GM23338 (cell line): ENCODE data around the gene CTNNA1. TPM values are rescaled to one million over a fixed set of nuclear protein-coding genes. Genes with fewer than 3 reads are reported as not detected.

Experiments
- ATAC-seq: fragments of 200-7000 bp; cut with Tn5 transposase; 3 replicates; pipeline ENCODE4 v1.9.1; 2020
- DNase-seq: peaks from one replicate; pipeline ENCODE4 v3.0.0-alpha.2; 2015; ENCODE audit warnings: low spot score
- H2AFZ ChIP-seq: fragments of 200-600 bp; sonication (generic); 2 replicates; pipeline ENCODE4 v1.8.0; 2016; ENCODE audit warnings: antibody characterized with exemption, mild to moderate bottlenecking, moderate library complexity
- H3F3A ChIP-seq: fragments of 200-600 bp; sonication (generic); replicated peaks from 2 replicates; pipeline ENCODE4 v1.8.0; 2017; ENCODE audit warnings: antibody characterized with exemption, mixed run types, low read depth
- H3K27ac ChIP-seq: fragments of 200-600 bp; sonication (generic); 2 replicates; pipeline ENCODE4 v1.6.1; 2016; ENCODE audit warnings: low read depth
- H3K27me3 ChIP-seq: fragments of 200-600 bp; sonication (generic); 2 replicates; pipeline ENCODE4 v1.8.0; 2016; ENCODE audit warnings: mild to moderate bottlenecking, mixed run types, moderate library complexity; ENCODE audit not compliant: insufficient read depth
- H3K36me3 ChIP-seq: fragments of 200-600 bp; sonication (generic); 2 replicates; pipeline ENCODE4 v1.8.0; 2016; ENCODE audit warnings: mild to moderate bottlenecking; ENCODE audit not compliant: insufficient read depth
- H3K4me1 ChIP-seq: fragments of 200-600 bp; sonication (generic); 2 replicates; pipeline ENCODE4 v1.8.0; 2016; ENCODE audit warnings: mild to moderate bottlenecking, moderate library complexity; ENCODE audit not compliant: insufficient read depth
- H3K4me2 ChIP-seq: fragments of 200-600 bp; sonication (generic); 2 replicates; pipeline ENCODE4 v1.7.1; 2017; ENCODE audit warnings: mixed run types
- H3K4me3 ChIP-seq: fragments of 200-600 bp; sonication (generic); 2 replicates; pipeline ENCODE4 v1.6.1; 2016; ENCODE audit warnings: mixed run types
- H3K79me2 ChIP-seq: fragments of 200-600 bp; sonication (generic); replicated peaks from 2 replicates; pipeline ENCODE4 v1.8.0; 2017; ENCODE audit warnings: mild to moderate bottlenecking; ENCODE audit not compliant: insufficient read depth
- H3K9me2 ChIP-seq: fragments of 200-600 bp; sonication (generic); 2 replicates; pipeline ENCODE4 v1.8.0; 2017; ENCODE audit not compliant: insufficient read depth
- H4K20me1 ChIP-seq: fragments of 200-600 bp; sonication (generic); replicated peaks from 2 replicates; pipeline ENCODE4 v1.8.0; 2017; ENCODE audit warnings: mild to moderate bottlenecking; ENCODE audit not compliant: insufficient read depth
- H3K27ac Mint-ChIP-seq: 2 replicates; pipeline ENCODE4 v1.8.0; 2020; ENCODE audit warnings: inconsistent platforms, mild to moderate bottlenecking, moderate library complexity, mixed read lengths
- H3K27me3 Mint-ChIP-seq: 3 replicates; pipeline ENCODE4 v1.8.0; 2022; ENCODE audit warnings: low read depth, mild to moderate bottlenecking, moderate library complexity, mixed read lengths, inconsistent platforms; ENCODE audit not compliant: insufficient read depth, poor library complexity
- H3K36me3 Mint-ChIP-seq: 3 replicates; pipeline ENCODE4 v1.8.0; 2021; ENCODE audit warnings: low read depth, mild to moderate bottlenecking, inconsistent platforms, moderate library complexity, mixed read lengths
- H3K4me1 Mint-ChIP-seq: 3 replicates; pipeline ENCODE4 v1.8.0; 2020; ENCODE audit warnings: mild to moderate bottlenecking, inconsistent platforms, mixed read lengths
- H3K4me3 Mint-ChIP-seq: 3 replicates; pipeline ENCODE4 v1.8.0; 2021; ENCODE audit warnings: moderate library complexity, mild to moderate bottlenecking, inconsistent platforms, mixed read lengths
- H3K9me3 Mint-ChIP-seq: 3 replicates; pipeline ENCODE4 v1.8.0; 2020; ENCODE audit warnings: moderate library complexity, mild to moderate bottlenecking, inconsistent platforms, mixed read lengths
- CREB1 ChIP-seq: fragments of 250-450 bp; sonication (Bioruptor Pico); IDR thresholded peaks from 2 replicates; pipeline ENCODE4 v1.5.0; 2020; ENCODE audit warnings: low read depth, mild to moderate bottlenecking, moderate library complexity
- ETS1 ChIP-seq: IDR thresholded peaks from 2 replicates; pipeline ENCODE4 v1.6.1; 2016; ENCODE audit warnings: antibody characterized with exemption
- EZH2 ChIP-seq: fragments of 200-600 bp; sonication (generic); IDR thresholded peaks from one replicate; pipeline ENCODE4 v1.8.0; 2017; ENCODE audit warnings: antibody characterized with exemption, mild to moderate bottlenecking, low read depth; ENCODE audit not compliant: unreplicated experiment
- EZH2phosphoT487 ChIP-seq: fragments of 200-600 bp; sonication (generic); IDR thresholded peaks from one replicate; pipeline ENCODE4 v1.8.1; 2018; ENCODE audit warnings: antibody characterized with exemption; ENCODE audit not compliant: unreplicated experiment
- JUNB ChIP-seq: IDR thresholded peaks from one replicate; pipeline ENCODE4 v1.6.1; 2016; ENCODE audit warnings: antibody characterized with exemption; ENCODE audit not compliant: unreplicated experiment
- NANOG ChIP-seq: IDR thresholded peaks from 2 replicates; pipeline ENCODE4 v1.6.1; 2016; ENCODE audit warnings: antibody characterized with exemption, borderline replicate concordance
- POLR2AphosphoS5 ChIP-seq: IDR thresholded peaks from 2 replicates; pipeline ENCODE4 v1.6.1; 2016; ENCODE audit warnings: antibody characterized with exemption, low read depth
- REST ChIP-seq: IDR thresholded peaks from one replicate; pipeline ENCODE4 v1.6.1; 2018; ENCODE audit warnings: antibody characterized with exemption; ENCODE audit not compliant: unreplicated experiment
- STAT1 ChIP-seq: IDR thresholded peaks from one replicate; pipeline ENCODE4 v1.6.1; 2016; ENCODE audit warnings: antibody characterized with exemption; ENCODE audit not compliant: unreplicated experiment
- ZNF114 ChIP-seq: fragments of 250-450 bp; sonication (Bioruptor Pico); IDR thresholded peaks from 2 replicates; pipeline ENCODE4 v1.5.0; 2020; ENCODE audit warnings: mild to moderate bottlenecking, moderate library complexity
- ZNF331 ChIP-seq: fragments of 250-450 bp; sonication (Bioruptor Pico); IDR thresholded peaks from 2 replicates; pipeline ENCODE4 v1.5.0; 2020; ENCODE audit warnings: low read depth, mild to moderate bottlenecking, moderate library complexity
- polyA plus RNA-seq: library from polyadenylated mRNA; unstranded; fragments of >200 nt; fragmentation: Nextera tagmentation; extraction: Ambion mirVana; gene quantifications from 2 replicates; pipeline ENCODE4 v1.2.1, GENCODE V29; 2016
- total RNA-seq: library from RNA; depleted of rRNA; stranded (reverse); fragments of >200 nt; shearing (Covaris generic); gene quantifications from 2 replicates; pipeline ENCODE4 v1.2.3, GENCODE V29; 2014
- TF ChIP-seq, protein P1 (sequence below), 2 experiments: fragments of 200-600 bp in 1 of 2; sonication (generic) in 1 of 2; conservative IDR thresholded peaks; 2 replicates each; pipeline versions ENCODE4 v1.5.1 to v1.6.1; 2016 to 2017; ENCODE audit warnings: antibody characterized with exemption in 2 of 2, low read depth in 2 of 2, mild to moderate bottlenecking in 2 of 2, moderate library complexity in 1 of 2
- TF ChIP-seq, protein P2 (sequence below): fragments of 250-450 bp; sonication (Bioruptor Pico); IDR thresholded peaks from 2 replicates; pipeline ENCODE4 v1.5.0; 2020; ENCODE audit warnings: mild to moderate bottlenecking, moderate library complexity

CTNNA1 gene
- total and polyA plus RNA-seq, 2 experiments from 2014 or later: 111 to 348 TPM

DNA sequence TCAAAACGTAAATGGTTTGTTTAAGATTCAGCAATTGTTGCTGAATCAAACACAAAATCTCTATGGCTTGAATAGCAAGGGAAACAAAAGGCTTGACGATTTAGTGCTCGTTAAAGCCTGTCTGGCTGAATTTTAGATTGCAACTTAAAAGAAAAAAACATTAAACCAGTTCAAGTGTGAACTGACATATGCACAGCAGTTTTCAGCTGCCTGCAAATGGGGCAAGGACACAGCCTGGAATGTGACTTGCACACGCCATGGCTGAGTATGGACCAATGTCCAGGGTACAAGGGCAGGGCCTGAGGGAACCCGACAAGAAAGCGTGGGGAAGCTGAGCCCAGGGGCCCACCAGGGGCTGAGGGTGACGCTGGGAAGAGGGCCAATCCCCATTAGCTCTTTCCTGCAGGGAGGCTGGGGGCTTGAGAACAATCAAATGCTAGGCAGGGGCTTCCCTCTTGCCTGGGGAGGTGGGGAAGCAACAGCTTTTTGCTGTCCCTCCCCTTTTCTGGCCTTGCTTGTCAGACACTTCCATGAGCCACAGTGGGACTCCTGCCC, 211.5 kb downstream of the CTNNA1 start (continued):
- TF ChIP-seq ZNF331 (CRISPR knock-in tag): no peak
- TF ChIP-seq CREB1 (CRISPR knock-in tag): no peak
- no peak for TF ChIP-seq JUNB

- TF ChIP-seq EZH2 (no peak), CREB1 (CRISPR knock-in tag) (no peak), NANOG (no peak), REST (no peak), STAT1 (no peak), ZNF114 (CRISPR knock-in tag) (no peak), EZH2phosphoT487 (no peak), JUNB (no peak), ETS1 (no peak), ZNF331 (CRISPR knock-in tag) (no peak), POLR2AphosphoS5 (no peak)
- TF ChIP-seq, protein P1, sequence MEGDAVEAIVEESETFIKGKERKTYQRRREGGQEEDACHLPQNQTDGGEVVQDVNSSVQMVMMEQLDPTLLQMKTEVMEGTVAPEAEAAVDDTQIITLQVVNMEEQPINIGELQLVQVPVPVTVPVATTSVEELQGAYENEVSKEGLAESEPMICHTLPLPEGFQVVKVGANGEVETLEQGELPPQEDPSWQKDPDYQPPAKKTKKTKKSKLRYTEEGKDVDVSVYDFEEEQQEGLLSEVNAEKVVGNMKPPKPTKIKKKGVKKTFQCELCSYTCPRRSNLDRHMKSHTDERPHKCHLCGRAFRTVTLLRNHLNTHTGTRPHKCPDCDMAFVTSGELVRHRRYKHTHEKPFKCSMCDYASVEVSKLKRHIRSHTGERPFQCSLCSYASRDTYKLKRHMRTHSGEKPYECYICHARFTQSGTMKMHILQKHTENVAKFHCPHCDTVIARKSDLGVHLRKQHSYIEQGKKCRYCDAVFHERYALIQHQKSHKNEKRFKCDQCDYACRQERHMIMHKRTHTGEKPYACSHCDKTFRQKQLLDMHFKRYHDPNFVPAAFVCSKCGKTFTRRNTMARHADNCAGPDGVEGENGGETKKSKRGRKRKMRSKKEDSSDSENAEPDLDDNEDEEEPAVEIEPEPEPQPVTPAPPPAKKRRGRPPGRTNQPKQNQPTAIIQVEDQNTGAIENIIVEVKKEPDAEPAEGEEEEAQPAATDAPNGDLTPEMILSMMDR (conservative IDR thresholded peaks at IDR 0.05; ENCODE audit: low read depth in 2 of 2): no peak
- TF ChIP-seq, protein P2, sequence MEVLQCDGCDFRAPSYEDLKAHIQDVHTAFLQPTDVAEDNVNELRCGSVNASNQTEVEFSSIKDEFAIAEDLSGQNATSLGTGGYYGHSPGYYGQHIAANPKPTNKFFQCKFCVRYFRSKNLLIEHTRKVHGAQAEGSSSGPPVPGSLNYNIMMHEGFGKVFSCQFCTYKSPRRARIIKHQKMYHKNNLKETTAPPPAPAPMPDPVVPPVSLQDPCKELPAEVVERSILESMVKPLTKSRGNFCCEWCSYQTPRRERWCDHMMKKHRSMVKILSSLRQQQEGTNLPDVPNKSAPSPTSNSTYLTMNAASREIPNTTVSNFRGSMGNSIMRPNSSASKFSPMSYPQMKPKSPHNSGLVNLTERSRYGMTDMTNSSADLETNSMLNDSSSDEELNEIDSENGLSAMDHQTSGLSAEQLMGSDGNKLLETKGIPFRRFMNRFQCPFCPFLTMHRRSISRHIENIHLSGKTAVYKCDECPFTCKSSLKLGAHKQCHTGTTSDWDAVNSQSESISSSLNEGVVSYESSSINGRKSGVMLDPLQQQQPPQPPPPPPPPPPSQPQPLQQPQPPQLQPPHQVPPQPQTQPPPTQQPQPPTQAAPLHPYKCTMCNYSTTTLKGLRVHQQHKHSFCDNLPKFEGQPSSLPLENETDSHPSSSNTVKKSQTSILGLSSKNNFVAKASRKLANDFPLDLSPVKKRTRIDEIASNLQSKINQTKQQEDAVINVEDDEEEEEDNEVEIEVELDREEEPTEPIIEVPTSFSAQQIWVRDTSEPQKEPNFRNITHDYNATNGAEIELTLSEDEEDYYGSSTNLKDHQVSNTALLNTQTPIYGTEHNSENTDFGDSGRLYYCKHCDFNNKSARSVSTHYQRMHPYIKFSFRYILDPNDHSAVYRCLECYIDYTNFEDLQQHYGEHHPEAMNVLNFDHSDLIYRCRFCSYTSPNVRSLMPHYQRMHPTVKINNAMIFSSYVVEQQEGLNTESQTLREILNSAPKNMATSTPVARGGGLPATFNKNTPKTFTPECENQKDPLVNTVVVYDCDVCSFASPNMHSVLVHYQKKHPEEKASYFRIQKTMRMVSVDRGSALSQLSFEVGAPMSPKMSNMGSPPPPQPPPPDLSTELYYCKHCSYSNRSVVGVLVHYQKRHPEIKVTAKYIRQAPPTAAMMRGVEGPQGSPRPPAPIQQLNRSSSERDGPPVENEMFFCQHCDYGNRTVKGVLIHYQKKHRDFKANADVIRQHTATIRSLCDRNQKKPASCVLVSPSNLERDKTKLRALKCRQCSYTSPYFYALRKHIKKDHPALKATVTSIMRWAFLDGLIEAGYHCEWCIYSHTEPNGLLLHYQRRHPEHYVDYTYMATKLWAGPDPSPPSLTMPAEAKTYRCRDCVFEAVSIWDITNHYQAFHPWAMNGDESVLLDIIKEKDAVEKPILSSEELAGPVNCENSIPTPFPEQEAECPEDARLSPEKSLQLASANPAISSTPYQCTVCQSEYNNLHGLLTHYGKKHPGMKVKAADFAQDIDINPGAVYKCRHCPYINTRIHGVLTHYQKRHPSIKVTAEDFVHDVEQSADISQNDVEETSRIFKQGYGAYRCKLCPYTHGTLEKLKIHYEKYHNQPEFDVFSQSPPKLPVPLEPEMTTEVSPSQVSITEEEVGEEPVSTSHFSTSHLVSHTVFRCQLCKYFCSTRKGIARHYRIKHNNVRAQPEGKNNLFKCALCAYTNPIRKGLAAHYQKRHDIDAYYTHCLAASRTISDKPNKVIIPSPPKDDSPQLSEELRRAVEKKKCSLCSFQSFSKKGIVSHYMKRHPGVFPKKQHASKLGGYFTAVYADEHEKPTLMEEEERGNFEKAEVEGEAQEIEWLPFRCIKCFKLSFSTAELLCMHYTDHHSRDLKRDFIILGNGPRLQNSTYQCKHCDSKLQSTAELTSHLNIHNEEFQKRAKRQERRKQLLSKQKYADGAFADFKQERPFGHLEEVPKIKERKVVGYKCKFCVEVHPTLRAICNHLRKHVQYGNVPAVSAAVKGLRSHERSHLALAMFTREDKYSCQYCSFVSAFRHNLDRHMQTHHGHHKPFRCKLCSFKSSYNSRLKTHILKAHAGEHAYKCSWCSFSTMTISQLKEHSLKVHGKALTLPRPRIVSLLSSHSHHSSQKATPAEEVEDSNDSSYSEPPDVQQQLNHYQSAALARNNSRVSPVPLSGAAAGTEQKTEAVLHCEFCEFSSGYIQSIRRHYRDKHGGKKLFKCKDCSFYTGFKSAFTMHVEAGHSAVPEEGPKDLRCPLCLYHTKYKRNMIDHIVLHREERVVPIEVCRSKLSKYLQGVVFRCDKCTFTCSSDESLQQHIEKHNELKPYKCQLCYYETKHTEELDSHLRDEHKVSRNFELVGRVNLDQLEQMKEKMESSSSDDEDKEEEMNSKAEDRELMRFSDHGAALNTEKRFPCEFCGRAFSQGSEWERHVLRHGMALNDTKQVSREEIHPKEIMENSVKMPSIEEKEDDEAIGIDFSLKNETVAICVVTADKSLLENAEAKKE (CRISPR knock-in tag): no peak
- Histone ChIP-seq H3K4me1 (peaks cover 28% of the 10 kb centered on the region), H3F3A (no peaks in the 10 kb centered on the region), H3K79me2 (no peaks in the 10 kb centered on the region), H2AFZ (no peak overlapping the region), H3K27ac (no peak overlapping the region), H4K20me1 (no peaks in the 10 kb centered on the region), H3K4me3 (no peak overlapping the region), H3K9me2 (no peaks in the 10 kb centered on the region), H3K36me3 (no peaks in the 10 kb centered on the region), H3K4me2 (no peak overlapping the region), H3K27me3 (no peaks in the 10 kb centered on the region)
- no peak overlapping the region for H3K27ac Mint-ChIP-seq
- peaks cover 4% of the 10 kb centered on the region for H3K27me3 Mint-ChIP-seq
- no peak overlapping the region for H3K4me3 Mint-ChIP-seq
- DNase-seq (no peak), ATAC-seq (no peak)
- peaks cover 39% of the 10 kb centered on the region for H3K4me1 Mint-ChIP-seq
- no peaks in the 10 kb centered on the region for H3K36me3 Mint-ChIP-seq
- H3K9me3 Mint-ChIP-seq: no peaks in the 10 kb centered on the region
Measured at GRCh38 chr5:138965626-138966025, 212.4 kb downstream of the CTNNA1 start.
